Measurements from ENCODE around the gene B4GALNT2.

DNA sequence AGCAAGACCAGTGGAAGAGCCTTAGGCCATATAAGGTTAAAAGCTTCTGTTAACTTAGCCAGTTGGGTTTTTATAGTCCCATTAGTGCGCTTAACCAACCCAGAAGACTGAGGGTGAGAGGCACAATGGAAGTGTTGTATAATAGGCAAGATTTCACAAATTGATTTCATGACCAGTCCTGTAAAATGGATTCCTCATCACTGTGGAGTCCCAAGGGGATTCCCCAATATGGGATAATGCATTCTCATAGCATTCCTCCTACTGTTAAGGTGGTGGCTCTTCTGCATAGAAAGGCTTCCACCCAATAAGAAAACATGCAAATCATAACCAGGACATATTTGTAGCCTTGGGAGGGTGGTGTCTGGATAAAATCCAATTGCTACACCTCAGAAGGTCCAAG is 22.1 kb upstream of the B4GALNT2 start:
- TF ChIP-seq EZH2 (IDR thresholded peaks at IDR 0.05; ENCODE audit: insufficient read depth, poor library complexity, severe bottlenecking) (no peak), EZH2phosphoT487 (IDR thresholded peaks at IDR 0.05; ENCODE audit: insufficient read depth, low read depth) (no peak)
